Trophoblast cell (in vitro differentiated cells and primary cell): ENCODE data around the gene CCDC30.

Experiments
- DNase-seq, 2 donors: peaks; one replicate each; pipeline ENCODE4 v3.0.0-alpha.2; 2016
- H2AFZ ChIP-seq: 2 replicates; pipeline ENCODE4 v1.6.1; 2013; ENCODE audit warnings: low read length, moderate library complexity, mild to moderate bottlenecking; ENCODE audit not compliant: insufficient read depth, poor library complexity
- H2AK5ac ChIP-seq: 2 replicates; pipeline ENCODE4 v1.6.1; 2013; ENCODE audit warnings: mild to moderate bottlenecking, low read length
- H2BK120ac ChIP-seq: 2 replicates; pipeline ENCODE4 v1.6.1; 2013; ENCODE audit warnings: low read length, mild to moderate bottlenecking, moderate library complexity; ENCODE audit not compliant: insufficient read depth, poor library complexity
- H2BK12ac ChIP-seq: 2 replicates; pipeline ENCODE4 v1.6.1; 2013; ENCODE audit warnings: mild to moderate bottlenecking, low read length, moderate library complexity
- H2BK5ac ChIP-seq: 2 replicates; pipeline ENCODE4 v1.6.1; 2013; ENCODE audit warnings: low read length, low read depth, moderate library complexity, mild to moderate bottlenecking; ENCODE audit not compliant: poor library complexity
- H3K14ac ChIP-seq: 2 replicates; pipeline ENCODE4 v1.6.1; 2013; ENCODE audit warnings: mild to moderate bottlenecking, low read length
- H3K18ac ChIP-seq: 2 replicates; pipeline ENCODE4 v1.6.1; 2013; ENCODE audit warnings: mild to moderate bottlenecking, low read length
- H3K23ac ChIP-seq: 2 replicates; pipeline ENCODE4 v1.6.1; 2013; ENCODE audit warnings: low read length
- H3K27ac ChIP-seq: 2 replicates; pipeline ENCODE4 v1.5.1; 2013; ENCODE audit warnings: low read depth, mild to moderate bottlenecking, inconsistent platforms, low read length, moderate library complexity
- H3K27me3 ChIP-seq: 2 replicates; pipeline ENCODE4 v1.6.1; 2013; ENCODE audit warnings: inconsistent platforms, mild to moderate bottlenecking, low read length, moderate library complexity; ENCODE audit not compliant: insufficient read depth
- H3K36me3 ChIP-seq, 2 experiments: 1 replicate in 1 of 2; 2 replicates in 1 of 2; pipeline ENCODE4 v1.6.1; 2013; ENCODE audit warnings: low read length in 2 of 2, mild to moderate bottlenecking in 2 of 2, moderate library complexity in 1 of 2; ENCODE audit not compliant: insufficient read depth in 2 of 2, control insufficient read depth in 1 of 2
- H3K4ac ChIP-seq: 2 replicates; pipeline ENCODE4 v1.6.1; 2013; ENCODE audit warnings: low read depth, mild to moderate bottlenecking, low read length, moderate library complexity
- H3K4me1 ChIP-seq, 2 experiments: 1 replicate in 1 of 2; 2 replicates in 1 of 2; pipeline ENCODE4 v1.6.1; 2013; ENCODE audit warnings: low read length in 2 of 2, mild to moderate bottlenecking in 2 of 2, moderate library complexity in 1 of 2; ENCODE audit not compliant: insufficient read depth in 2 of 2, control insufficient read depth in 1 of 2
- H3K4me2 ChIP-seq: 2 replicates; pipeline ENCODE4 v1.6.1; 2013; ENCODE audit warnings: inconsistent platforms, mild to moderate bottlenecking, low read length, moderate library complexity
- H3K4me3 ChIP-seq: 2 replicates; pipeline ENCODE4 v1.5.1; 2013; ENCODE audit warnings: mild to moderate bottlenecking, low read depth, low read length, inconsistent platforms
- H3K79me1 ChIP-seq: one replicate; pipeline ENCODE4 v1.6.1; 2013; ENCODE audit warnings: low read length
- H3K79me2 ChIP-seq: 2 replicates; pipeline ENCODE4 v1.6.1; 2013; ENCODE audit warnings: low read length, mild to moderate bottlenecking; ENCODE audit not compliant: control insufficient read depth, insufficient read depth, poor library complexity
- H3K9ac ChIP-seq: 2 replicates; pipeline ENCODE4 v1.6.1; 2013; ENCODE audit warnings: mild to moderate bottlenecking, low read length
- H3K9me3 ChIP-seq: 2 replicates; pipeline ENCODE4 v1.6.1; 2013; ENCODE audit warnings: low read depth, mild to moderate bottlenecking, control low read depth, inconsistent platforms, low read length; ENCODE audit not compliant: insufficient read depth
- H4K12ac ChIP-seq: 2 replicates; pipeline ENCODE4 v1.6.1; 2013; ENCODE audit warnings: low read depth, mild to moderate bottlenecking, low read length, moderate library complexity
- H4K8ac ChIP-seq: 2 replicates; pipeline ENCODE4 v1.6.1; 2013; ENCODE audit warnings: low read depth, mild to moderate bottlenecking, low read length, moderate library complexity
- H4K91ac ChIP-seq: one replicate; pipeline ENCODE4 v1.6.1; 2013; ENCODE audit warnings: low read depth, mild to moderate bottlenecking, low read length, moderate library complexity
- WGBS: extraction: QIAGEN DNeasy Blood & Tissue Kit; methylation state at CpG from one replicate; pipeline ENCODE4 v1.1.7; 2013; ENCODE audit warnings: missing lambda C conversion rate; ENCODE audit not compliant: insufficient read length, insufficient coverage; ENCODE audit errors: extremely low coverage; 5-methylcytosine and 5-hydroxymethylcytosine counted together

The CCDC30 gene

DNA sequence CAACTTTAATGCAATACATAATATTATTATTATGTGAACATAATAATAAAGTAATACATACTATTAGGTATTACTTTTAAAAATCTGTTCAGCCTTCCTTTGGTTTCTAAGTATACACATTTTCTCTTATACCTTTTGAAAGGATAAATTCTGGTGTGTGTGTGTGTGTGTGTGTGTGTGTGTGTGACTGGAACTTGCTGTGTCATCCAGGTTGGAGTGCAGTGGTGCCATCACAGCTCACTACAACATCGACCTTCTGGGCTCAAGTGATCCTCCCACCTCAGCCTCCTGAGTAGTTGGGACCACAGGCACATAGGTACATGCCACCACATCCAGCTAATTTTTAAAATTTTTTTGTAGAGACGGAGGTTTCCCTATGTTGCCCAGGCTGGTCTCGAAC, 88.5 kb downstream of the CCDC30 start:
- H3K4me1 ChIP-seq: no peaks in the 10 kb centered on the region
- no peak overlapping the region for H4K8ac ChIP-seq
- no peak overlapping the region for H3K4me3 ChIP-seq
- no peak overlapping the region for H2BK12ac ChIP-seq
- no peak overlapping the region for H3K9ac ChIP-seq
- no peak for DNase-seq
- no peak overlapping the region for H2AFZ ChIP-seq
- H3K14ac ChIP-seq: no peak overlapping the region
- no peak overlapping the region for H4K91ac ChIP-seq
- H2AK5ac ChIP-seq: no peak overlapping the region
- no peak overlapping the region for H3K18ac ChIP-seq
- H2BK5ac ChIP-seq: no peak overlapping the region
- no CpG with 5 or more reads among the region's 3 CpGs for WGBS
- H3K79me2 ChIP-seq: no peaks in the 10 kb centered on the region
- H4K12ac ChIP-seq: no peak overlapping the region
- H3K9me3 ChIP-seq: no peaks in the 10 kb centered on the region
- no peak overlapping the region for H3K23ac ChIP-seq
- no peak overlapping the region for H3K4ac ChIP-seq
- H3K27me3 ChIP-seq: no peaks in the 10 kb centered on the region
- no peaks in the 10 kb centered on the region for H3K36me3 ChIP-seq
- H3K27ac ChIP-seq: no peak overlapping the region
- H3K4me2 ChIP-seq: no peak overlapping the region
- H2BK120ac ChIP-seq: no peak overlapping the region
- no peaks in the 10 kb centered on the region for H3K79me1 ChIP-seq

DNA sequence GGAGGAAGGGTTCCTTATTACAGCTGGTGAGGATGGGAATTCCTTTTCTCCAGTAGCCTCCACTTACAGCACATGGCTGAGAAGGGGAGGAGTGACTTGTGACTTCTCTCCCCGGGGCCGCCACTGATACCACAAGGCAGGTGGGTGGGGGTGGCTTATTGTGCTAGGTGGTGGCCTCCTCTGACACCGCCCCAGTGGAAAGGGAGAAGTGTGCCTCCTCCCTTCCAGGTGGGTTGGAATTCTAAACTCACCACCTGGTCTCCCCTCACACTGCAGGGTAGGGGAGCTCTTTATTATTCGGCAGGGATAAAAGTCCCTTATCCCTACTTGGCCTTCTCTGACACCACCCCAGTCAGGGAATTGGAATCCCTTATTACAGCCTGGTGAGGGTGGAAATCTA, 89.5 kb downstream of the CCDC30 start:
- Histone ChIP-seq H3K4me3 (no peak overlapping the region), H4K91ac (no peak overlapping the region), H2BK5ac (no peak overlapping the region), H2AK5ac (no peak overlapping the region), H3K4ac (no peak overlapping the region), H3K27me3 (no peaks in the 10 kb centered on the region), H3K79me1 (no peaks in the 10 kb centered on the region), H2AFZ (no peak overlapping the region), H3K23ac (no peak overlapping the region), H3K36me3 (no peaks in the 10 kb centered on the region), H2BK120ac (no peak overlapping the region), H3K4me1 (no peaks in the 10 kb centered on the region), H3K9ac (no peak overlapping the region), H3K4me2 (no peak overlapping the region), H4K8ac (no peak overlapping the region), H3K9me3 (no peaks in the 10 kb centered on the region), H3K14ac (no peak overlapping the region), H2BK12ac (no peak overlapping the region), H4K12ac (no peak overlapping the region), H3K18ac (no peak overlapping the region), H3K79me2 (no peaks in the 10 kb centered on the region), H3K27ac (no peak overlapping the region)
- DNase-seq: no peak
- WGBS: no CpG with 5 or more reads among the region's 4 CpGs

DNA sequence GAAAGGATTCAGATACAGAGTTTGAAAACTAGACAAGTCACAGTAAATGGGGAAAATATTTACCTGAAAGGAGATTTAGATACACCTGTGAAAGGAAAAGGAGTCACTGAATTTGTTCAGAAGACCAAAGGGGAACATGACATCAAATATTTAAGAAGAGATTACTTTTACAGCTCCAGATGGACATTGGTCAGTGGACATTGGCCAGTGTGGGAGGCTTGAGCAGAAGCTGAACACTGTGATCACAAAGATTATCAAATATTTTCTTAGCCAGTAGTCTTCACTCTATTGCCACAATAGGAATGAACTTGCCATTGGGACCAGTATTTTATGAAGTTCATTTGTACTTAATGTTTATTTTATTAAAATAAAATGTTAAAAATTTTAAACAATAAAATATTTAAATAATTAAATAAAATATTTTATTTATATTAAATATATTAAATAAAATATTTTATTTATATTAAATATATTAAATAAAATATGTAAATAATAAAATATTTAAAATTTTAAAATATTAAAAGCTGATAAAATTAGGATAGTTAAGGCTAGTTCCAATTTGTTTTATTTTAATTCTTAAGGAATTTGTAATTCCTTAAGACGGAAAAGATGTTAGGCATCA, 94.3 kb downstream of the CCDC30 start:
- H2AFZ ChIP-seq: no peak overlapping the region
- H3K4ac ChIP-seq: no peak overlapping the region
- H3K36me3 ChIP-seq: no peaks in the 10 kb centered on the region
- no peaks in the 10 kb centered on the region for H3K79me1 ChIP-seq
- no peak overlapping the region for H4K8ac ChIP-seq
- WGBS: no CpG with 5 or more reads among the region's 1 CpG
- no peak overlapping the region for H3K23ac ChIP-seq
- DNase-seq: no peak
- H3K9ac ChIP-seq: no peak overlapping the region
- H4K12ac ChIP-seq: no peak overlapping the region
- H2BK12ac ChIP-seq: no peak overlapping the region
- H2AK5ac ChIP-seq: no peak overlapping the region
- H2BK5ac ChIP-seq: no peak overlapping the region
- no peak overlapping the region for H4K91ac ChIP-seq
- H3K18ac ChIP-seq: no peak overlapping the region
- no peak overlapping the region for H3K27ac ChIP-seq
- no peaks in the 10 kb centered on the region for H3K4me1 ChIP-seq
- H3K4me3 ChIP-seq: no peak overlapping the region
- H3K9me3 ChIP-seq: no peaks in the 10 kb centered on the region
- H3K4me2 ChIP-seq: no peak overlapping the region
- no peak overlapping the region for H3K14ac ChIP-seq
- no peaks in the 10 kb centered on the region for H3K27me3 ChIP-seq
- H3K79me2 ChIP-seq: no peaks in the 10 kb centered on the region
- H2BK120ac ChIP-seq: no peak overlapping the region

GRCh38 chr1:42567038-42567437, 104.0 kb downstream of the CCDC30 start:
- no peaks in the 10 kb centered on the region for H3K79me1 ChIP-seq
- H4K8ac ChIP-seq: no peak overlapping the region
- H3K18ac ChIP-seq: no peak overlapping the region
- no peak overlapping the region for H3K14ac ChIP-seq
- no peak overlapping the region for H2BK5ac ChIP-seq
- H4K12ac ChIP-seq: no peak overlapping the region
- no peak overlapping the region for H3K9ac ChIP-seq
- H3K4me3 ChIP-seq: no peak overlapping the region
- no peak overlapping the region for H3K27ac ChIP-seq
- no peak overlapping the region for H3K4ac ChIP-seq
- H2AFZ ChIP-seq: no peak overlapping the region
- no peak overlapping the region for H2AK5ac ChIP-seq
- H3K4me1 ChIP-seq: no peaks in the 10 kb centered on the region
- H3K36me3 ChIP-seq: no peaks in the 10 kb centered on the region
- no peak overlapping the region for H3K4me2 ChIP-seq
- H3K27me3 ChIP-seq: no peaks in the 10 kb centered on the region
- no peak overlapping the region for H2BK12ac ChIP-seq
- no peaks in the 10 kb centered on the region for H3K79me2 ChIP-seq
- H3K23ac ChIP-seq: no peak overlapping the region
- H3K9me3 ChIP-seq: no peaks in the 10 kb centered on the region
- no peak for DNase-seq
- no peak overlapping the region for H2BK120ac ChIP-seq
- no peak overlapping the region for H4K91ac ChIP-seq
